Subcutaneous adipose tissue (tissue), 4 donors: ENCODE data around the gene ZNF598. TPM values are rescaled to one million over a fixed set of nuclear protein-coding genes. Genes with fewer than 3 reads are reported as not detected.

Experiments
- CTCF ChIP-seq: fragments of 450-650 bp; IDR thresholded peaks from one replicate; pipeline ENCODE4 v1.5.1; 2016; ENCODE audit warnings: low read depth, mild to moderate bottlenecking, control low read depth, antibody characterized with exemption, moderate library complexity
- total RNA-seq, 4 donors: library from RNA; depleted of rRNA; stranded (reverse); fragments of >200 nt; gene quantifications; one replicate each; pipeline ENCODE4 v1.1.0, GENCODE V29; 2016

The ZNF598 gene
- total RNA-seq, 4 donors from 2014 or later, result 13.9 to 45.0 (median 15.0) TPM

DNA sequence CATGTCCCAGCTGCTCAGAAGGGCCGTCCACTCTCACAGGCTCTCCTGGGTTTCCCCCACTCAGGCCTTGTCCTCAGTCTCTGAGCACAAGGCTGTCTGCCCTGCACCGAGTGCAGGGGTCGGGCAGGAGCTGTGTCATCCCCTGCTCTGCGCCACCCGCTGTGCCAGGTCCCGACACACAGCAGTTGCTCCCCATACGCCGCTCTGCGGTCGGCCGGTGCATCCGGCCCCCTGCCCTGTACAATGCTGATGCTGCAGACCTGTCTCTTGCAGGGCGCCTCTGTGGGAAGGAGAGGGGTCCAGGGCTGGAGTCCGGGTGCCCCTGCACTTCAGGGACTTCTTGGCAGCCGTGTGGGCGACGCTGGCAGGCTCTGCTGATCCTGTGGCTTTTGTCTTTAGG lies 44.3 kb upstream of the ZNF598 start:
- no peak for TF ChIP-seq CTCF

GRCh38 chr16:2053211-2053610 lies 43.6 kb upstream of the ZNF598 start:
- no peak for TF ChIP-seq CTCF

DNA sequence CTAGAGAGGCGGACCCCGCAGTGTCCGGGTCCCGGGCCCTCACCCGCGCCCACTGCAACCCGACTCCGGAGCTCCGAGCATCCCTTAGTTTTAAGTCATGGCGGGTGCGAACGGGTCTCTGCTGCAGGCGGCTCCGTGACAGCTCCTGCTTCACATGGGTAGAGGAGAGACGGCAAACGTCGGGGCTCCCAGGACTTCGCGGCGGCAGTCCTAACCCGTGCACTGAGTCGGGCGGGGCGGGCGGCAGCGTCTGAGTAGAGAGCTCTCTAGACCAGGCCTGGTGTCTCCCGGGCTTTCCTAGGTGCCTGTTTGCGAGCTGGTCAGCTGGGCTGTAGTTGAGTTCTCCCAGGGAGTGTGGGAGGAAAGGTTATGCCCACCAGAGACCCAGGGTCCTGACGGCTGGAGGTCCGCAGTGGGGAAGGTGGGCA lies 38.5 kb upstream of the ZNF598 start:
- no peak for TF ChIP-seq CTCF

DNA sequence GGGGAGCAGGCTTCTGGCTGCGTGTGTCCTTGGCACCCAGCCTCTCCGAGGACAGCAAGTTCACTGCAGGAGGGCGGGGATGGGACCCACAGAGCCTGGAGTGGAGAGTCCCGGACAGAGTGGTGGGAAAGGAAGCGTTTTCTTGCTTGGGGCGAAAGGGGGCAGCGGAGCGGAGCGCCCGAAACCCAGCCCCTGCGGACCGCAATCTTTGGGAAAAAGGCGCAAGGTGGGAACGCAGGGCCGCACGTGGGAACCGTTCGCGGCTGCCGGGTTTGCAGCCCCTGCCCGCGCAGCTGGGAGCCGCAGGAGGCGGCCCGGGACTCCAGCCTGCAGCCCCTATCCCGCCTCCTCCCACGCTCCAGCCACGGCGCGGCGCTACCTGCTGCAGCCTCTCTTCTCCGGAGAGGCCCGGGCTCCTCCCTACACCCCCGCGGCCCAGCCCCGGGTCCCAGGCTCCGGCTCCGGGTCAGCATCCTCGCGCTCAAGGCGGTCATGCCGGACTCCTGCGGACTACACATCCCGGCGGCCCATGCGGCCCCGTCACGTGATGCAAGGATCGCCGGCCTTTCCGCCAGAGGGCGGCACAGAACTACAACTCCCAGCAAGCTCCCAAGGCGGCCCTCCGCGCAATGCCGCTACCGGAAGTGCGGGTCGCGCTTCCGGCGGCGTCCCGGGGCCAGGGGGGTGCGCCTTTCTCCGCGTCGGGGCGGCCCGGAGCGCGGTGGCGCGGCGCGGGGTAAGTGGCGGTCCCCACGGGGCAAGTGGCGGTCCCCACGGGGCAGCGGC lies 37.9 kb upstream of the ZNF598 start, which contains the start of the genes NTHL1 and TSC2:
Gene NTHL1 (minus strand): TSS at position 505 of the 786 bp plus-strand sequence. CDS start 11 bp downstream, at position 494.
Gene TSC2 (plus strand): TSS at position 656 of the 786 bp plus-strand sequence. CDS start 631 bp downstream, outside the sequence.
- no peak for TF ChIP-seq CTCF

DNA sequence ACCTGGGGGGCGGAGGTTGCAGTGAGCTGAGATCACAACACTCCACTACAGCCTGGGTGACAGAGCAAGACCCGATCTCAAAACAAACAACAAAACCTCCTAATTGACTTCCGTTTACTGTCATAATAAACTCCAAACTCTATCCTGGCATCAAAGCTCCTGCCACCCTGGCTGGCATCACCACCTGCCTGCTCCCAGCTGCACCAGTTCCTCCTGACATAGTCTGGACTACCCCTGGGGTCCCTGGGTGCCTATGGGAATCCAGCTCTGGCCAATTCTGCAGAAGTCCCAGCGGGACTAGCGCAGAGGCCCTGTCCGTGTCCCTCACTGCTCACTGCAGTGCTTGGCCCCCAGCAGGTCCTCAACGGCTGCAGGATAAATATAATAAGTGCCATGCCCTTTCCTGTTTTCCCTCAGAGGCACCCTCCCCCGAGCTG lies 37.3 kb upstream of the ZNF598 start:
- TF ChIP-seq CTCF, result no peak

- no peak for TF ChIP-seq CTCF
Measured at GRCh38 chr16:2045965-2046892, 36.6 kb upstream of the ZNF598 start.

DNA sequence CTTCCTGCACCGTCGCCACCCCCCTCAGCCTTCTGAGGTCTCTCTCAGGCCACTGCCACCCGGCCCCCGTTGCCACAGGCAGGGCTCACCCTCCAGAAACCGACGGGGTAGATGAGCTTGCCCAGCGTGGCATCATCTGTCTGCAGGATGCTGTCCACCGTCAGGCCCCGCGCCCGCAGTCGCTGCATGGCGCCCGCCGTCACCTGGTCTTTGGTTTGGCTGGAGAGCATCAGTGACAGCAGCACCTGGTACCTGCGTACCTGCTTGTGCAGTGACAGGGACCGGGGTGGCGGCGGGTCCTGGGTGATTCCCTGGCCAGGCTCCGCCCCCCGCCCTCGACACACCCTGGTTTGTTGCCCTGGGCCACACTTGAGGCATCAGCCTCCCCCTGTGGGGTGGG lies 34.9 kb upstream of the ZNF598 start:
- TF ChIP-seq CTCF, result no peak
